GM12873 (cell line): ENCODE measurements around the gene P2RY8.

Experiments
- TF ChIP-seq, protein P1 (sequence below): IDR thresholded peaks from 2 replicates; pipeline ENCODE4 v1.5.1; 2012; ENCODE audit warnings: low read depth, mild to moderate bottlenecking, moderate library complexity, low read length, control low read depth; ENCODE audit not compliant: insufficient read depth; ENCODE audit errors: missing control alignments

The P2RY8 gene

DNA sequence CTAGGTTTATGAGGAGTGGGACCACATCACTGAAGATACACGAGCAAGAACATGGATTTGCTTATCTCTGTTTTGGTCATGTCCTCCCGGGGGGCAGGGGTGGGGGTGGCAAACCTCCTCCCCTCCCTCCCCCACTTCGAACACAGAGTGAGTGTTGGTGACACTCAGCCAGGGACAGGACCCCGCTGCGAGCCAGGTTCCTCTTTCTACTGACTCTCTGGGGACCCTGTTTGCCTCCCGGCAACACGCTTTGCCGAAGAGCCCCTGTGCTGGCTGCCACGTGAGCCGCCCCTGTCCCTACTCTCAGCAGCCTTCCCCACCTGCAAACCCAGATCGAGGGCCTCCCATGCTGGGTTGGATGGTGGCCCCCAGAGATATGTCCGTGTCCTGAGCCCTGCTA is 34.7 kb downstream of the P2RY8 start:
- TF ChIP-seq, protein P1, sequence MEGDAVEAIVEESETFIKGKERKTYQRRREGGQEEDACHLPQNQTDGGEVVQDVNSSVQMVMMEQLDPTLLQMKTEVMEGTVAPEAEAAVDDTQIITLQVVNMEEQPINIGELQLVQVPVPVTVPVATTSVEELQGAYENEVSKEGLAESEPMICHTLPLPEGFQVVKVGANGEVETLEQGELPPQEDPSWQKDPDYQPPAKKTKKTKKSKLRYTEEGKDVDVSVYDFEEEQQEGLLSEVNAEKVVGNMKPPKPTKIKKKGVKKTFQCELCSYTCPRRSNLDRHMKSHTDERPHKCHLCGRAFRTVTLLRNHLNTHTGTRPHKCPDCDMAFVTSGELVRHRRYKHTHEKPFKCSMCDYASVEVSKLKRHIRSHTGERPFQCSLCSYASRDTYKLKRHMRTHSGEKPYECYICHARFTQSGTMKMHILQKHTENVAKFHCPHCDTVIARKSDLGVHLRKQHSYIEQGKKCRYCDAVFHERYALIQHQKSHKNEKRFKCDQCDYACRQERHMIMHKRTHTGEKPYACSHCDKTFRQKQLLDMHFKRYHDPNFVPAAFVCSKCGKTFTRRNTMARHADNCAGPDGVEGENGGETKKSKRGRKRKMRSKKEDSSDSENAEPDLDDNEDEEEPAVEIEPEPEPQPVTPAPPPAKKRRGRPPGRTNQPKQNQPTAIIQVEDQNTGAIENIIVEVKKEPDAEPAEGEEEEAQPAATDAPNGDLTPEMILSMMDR = no peak

DNA sequence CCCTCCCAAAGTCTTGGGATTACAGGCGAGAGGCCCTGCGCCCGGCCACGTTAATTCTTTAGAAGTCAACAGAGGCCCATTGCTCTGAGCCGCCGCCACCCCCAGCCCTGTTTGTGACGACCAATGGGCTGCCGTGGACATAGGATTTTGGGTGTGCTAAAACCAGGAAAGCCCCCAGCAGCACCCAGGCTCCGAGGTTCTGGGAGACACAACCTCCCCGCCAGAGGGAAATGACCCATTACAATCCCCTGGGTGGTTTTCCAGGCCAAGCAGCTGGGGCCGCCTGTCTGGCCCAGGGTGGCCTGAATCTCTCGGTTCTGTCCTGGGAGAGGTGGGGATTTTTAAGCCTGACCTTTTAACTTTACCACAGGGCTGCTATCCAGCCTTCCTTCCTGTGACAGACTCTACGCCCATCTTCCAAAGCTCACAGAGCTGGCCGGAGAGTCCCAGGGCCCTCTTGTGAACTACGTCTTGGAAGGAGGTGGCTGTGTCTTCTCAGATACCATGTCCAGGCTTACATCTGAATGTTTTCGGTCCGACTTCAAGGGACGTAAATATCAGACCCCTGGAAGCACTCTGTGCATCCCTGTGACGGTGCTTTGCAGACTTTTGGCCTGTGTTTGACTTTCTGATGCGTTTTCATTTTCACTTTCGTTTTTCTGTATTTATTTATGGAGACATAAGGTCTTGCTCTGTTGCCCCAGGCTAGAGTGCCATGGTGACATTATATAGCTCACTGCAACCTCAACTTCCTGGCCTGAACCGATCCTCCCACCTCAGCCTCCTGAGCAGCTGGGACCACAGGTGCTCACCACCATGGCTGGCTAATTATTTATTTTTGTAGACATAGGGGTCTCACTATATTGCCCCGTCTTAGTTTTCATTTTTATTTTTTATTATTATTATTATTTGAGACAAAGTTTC is 36.0 kb downstream of the P2RY8 start:
- TF ChIP-seq, protein P1 = no peak

DNA sequence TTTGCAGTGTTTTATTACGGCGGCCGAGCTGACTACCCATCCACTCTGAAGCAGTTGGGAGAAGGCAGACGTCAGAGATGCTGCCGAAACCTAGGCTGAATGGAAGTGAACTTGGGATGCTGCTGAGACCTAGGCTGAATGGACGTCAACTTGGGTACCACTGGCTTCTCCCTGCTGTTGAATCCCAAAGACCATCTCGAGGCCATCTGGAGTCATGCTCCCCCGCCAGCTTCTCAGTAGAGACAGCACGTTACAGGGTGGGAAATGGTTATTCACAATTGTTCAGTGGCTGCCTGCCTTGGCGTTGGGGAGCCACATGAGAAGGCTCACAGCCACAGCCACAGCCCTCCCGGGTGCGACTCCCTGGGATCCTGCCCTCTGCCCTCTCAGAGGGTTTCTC is 40.9 kb downstream of the P2RY8 start:
- TF ChIP-seq, protein P1 = no peak

DNA sequence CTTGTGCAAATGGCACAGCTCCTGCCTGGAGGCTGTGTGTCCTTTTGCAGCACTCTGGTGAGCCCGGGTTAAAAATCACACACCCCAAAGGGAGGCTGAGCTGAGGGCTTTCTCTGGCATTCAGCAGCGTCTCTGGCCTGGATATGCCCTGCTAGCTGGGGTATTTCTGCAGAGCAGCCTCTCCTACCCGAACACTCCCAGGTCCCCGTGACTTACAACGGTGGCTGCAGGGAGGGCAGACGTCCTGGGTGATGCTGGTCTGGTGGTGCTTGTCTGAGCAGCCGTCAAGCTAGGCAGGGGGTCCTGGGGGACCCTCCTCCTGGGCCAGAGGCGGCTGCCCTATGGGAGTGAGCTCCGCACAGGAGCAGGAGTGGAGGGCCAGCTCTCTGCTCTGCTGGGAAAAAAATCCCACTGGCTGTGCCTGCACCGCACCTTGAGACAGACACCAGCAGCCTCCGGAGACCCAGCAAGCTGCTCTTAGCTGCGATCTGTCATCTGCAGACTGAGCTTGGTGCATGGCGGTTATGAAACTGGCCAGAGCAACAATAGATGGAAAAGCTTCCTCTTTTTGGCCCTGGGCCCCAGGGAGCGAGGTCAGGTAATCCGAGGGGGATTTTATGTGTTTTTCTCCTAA is 43.0 kb downstream of the P2RY8 start:
- TF ChIP-seq, protein P1 = no peak

DNA sequence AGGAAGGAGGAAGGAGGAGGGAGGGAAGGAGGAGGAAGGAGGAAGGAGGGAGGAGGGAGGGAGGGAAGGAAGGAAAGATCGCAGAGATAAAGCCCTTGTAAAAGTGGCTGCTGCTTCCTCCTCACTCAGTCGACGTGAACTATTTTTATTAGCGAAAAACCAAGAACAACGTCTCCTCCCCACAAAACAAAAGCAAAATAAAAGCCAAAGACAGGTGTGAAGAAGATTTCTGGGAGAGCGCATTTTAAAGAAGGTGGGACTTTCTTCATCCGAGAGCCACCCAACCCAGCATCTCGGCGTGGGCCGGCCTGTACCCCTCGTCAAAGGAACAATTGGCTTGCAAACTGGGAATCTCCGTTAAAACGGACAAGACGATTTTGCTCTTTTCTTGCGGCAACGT is 43.6 kb downstream of the P2RY8 start:
- TF ChIP-seq, protein P1 = no peak

DNA sequence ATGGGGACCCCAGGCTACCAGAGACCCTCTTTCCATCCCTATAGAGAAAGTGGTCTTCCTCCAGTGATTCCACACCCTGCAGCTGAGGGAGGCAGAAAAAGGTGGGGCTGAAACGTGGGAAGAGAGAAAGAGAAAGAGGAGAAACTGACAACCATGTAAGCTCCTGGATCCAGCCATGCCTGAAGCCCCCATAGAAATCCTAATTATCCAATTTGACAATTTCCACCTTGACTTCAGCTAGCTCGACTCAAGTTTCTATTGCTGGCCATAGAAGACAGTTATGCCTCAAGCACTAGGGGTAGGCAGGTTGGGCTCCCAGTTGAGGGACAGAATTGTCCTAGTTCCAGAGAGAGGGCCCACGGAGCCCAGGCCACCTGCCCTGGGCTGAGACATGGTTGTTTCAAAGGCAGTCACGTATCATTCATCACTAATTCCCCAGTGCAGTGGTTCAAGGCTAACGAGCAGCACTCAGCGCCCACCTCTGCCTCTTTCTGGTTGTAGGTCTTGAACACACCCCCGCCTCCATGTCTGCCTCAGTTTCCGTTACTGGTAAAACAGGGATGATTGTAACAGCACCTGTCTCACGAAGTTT is 44.5 kb downstream of the P2RY8 start:
- TF ChIP-seq, protein P1 = no peak

DNA sequence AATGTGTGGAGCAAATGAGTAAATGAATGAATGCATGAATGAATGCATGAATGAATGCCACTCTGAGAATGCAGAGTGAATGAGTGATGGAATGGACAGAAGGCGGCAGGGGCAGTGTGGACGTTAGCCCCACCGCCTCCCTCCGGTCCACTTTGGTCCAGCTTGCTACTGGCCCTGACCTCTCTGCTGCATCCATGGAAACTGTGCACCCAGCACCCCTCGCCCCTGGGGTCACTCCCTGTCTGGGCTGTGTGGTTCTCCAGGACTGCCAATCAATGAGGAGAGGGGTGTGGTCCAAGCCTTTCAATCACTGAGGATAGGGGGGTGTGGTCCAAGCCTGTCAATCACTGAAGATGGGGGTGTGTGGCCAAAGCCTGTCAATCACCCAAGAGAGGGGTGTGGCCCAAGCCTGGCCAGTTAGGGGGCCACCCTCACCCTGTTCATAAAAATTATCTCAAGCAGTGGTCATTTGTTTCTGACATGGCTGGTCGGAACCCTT is 45.1 kb downstream of the P2RY8 start:
- TF ChIP-seq, protein P1 = no peak
